ENCODE results near the gene ZNF222. TPM values are rescaled to one million over a fixed set of nuclear protein-coding genes. Genes with fewer than 3 reads are reported as not detected.

The ZNF222 gene
- total RNA-seq, 2 donors from 2014 or later, result 1.2 to 2.4 TPM

DNA sequence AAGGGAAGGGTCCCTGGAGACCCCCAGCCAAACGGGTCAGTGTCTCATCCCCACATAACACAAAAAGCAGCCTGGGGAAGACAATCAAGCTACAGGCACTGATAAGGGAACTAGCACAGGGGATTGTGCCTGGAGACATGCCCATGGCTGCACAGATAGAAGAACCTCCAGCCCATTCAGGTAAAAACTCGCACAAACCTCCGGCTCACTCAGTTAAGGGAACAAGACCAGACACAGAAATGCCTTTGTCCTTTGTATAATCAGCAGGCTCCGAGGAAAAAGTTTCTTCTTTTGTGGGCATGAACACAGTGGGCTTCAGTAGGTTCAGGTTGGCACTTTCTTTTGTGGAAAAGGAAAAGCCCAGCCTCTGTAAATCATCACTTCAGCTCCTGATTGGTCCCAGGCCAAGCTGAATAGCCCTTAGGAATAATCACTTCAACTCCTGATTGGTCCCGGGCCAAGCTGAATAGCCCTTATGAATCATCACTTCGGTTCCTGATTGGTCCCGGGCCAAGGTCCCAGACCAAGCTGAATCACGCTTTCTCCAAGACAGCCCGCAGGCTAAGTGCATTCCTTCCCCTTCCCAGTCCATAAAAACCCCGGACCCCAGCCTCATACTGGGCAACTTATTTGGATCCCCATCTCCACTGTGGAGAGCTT is 27.4 kb upstream of the ZNF222 start:
- Histone ChIP-seq H3K9ac (ENCODE audit: low read depth in 2 of 2, low read length in 2 of 2) (no peak overlapping the region), H3K4me3 (no peak overlapping the region), H3K27me3 (no peaks in the 10 kb centered on the region), H3K27ac (no peak overlapping the region), H3K4me1 (no peaks in the 10 kb centered on the region), H3K9me3 (no peaks in the 10 kb centered on the region), H3K36me3 (no peaks in the 10 kb centered on the region)
- intact Hi-C loops (cut with DNase I), result no loop called here
- DNase-seq, result no peak
- TF ChIP-seq, protein P1, sequence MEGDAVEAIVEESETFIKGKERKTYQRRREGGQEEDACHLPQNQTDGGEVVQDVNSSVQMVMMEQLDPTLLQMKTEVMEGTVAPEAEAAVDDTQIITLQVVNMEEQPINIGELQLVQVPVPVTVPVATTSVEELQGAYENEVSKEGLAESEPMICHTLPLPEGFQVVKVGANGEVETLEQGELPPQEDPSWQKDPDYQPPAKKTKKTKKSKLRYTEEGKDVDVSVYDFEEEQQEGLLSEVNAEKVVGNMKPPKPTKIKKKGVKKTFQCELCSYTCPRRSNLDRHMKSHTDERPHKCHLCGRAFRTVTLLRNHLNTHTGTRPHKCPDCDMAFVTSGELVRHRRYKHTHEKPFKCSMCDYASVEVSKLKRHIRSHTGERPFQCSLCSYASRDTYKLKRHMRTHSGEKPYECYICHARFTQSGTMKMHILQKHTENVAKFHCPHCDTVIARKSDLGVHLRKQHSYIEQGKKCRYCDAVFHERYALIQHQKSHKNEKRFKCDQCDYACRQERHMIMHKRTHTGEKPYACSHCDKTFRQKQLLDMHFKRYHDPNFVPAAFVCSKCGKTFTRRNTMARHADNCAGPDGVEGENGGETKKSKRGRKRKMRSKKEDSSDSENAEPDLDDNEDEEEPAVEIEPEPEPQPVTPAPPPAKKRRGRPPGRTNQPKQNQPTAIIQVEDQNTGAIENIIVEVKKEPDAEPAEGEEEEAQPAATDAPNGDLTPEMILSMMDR (IDR thresholded peaks at IDR 0.05), result no peak

DNA sequence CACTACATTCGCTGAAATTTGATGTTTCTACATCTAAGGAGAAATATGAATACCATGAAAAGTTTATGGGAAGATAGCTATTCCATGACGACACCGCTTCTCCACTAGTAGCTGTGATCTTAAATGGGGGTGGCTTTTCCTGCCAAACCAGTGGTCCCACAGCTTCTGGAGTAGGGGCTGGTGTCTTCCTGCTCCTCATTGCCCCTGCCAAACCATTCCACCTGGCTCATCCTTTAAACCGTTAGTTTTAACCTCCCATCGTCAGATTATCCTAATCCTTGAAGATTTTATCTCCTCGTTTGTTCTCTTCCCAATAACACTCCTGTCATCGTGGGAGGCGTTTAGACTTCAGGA is 23.0 kb upstream of the ZNF222 start:
- peak overlapping the region; percentile 84 for H3K4me3 ChIP-seq
- no peaks in the 10 kb centered on the region for H3K4me1 ChIP-seq
- H3K27me3 ChIP-seq, result no peaks in the 10 kb centered on the region
- TF ChIP-seq, protein P1 (IDR thresholded peaks at IDR 0.05), result no peak
- intact Hi-C loops (cut with DNase I), result no loop called here
- no peak for DNase-seq
- no peaks in the 10 kb centered on the region for H3K36me3 ChIP-seq
- H3K9me3 ChIP-seq, result no peaks in the 10 kb centered on the region
- no peak overlapping the region for H3K27ac ChIP-seq
- H3K9ac ChIP-seq (ENCODE audit: low read depth in 2 of 2, low read length in 2 of 2), result peak overlapping the region; percentile 63 to 83

DNA sequence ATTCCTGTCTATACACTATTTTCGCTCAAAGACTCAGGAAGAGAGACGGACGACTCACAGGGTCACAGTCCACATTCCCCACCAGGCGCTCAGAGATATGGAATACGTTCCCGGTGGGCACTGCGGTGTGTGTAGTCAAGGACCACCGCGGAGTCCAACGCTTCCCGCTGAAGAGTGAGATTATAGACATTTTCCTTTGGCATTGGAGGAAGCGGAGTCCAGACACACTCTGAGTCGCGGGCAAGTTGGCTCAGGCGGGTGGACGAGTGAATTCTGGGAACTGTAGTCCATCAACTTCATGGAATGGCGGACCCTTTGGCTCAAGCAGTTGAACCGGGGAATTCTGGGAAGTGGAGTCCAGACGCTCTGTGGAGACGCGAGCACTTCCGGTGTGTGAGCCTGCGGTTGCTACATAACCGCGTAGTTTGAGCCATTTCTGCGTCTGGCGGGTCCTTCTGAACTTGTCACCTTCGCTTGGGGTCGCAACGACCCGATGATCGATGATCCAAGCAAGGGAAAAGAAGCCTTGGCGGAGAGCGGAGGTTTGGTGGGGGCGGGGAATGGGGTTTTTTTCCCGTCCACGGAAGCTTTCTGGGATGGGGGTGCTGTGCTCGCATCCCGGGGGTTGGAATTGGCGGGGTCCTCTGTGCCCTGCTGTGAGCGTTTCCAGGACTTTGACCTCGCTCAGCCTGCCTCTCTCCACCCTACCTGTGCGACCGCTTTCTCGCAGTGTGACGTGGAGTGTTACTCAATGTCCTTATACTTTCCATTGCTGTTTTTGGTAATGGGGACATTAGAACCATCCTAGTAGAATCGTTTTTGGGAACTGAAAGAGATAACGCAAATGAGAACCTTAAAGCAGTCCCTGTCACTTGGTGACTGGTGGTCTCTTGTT is 22.4 kb upstream of the ZNF222 start, which contains the start of gene ZNF230:
ZNF230 (plus strand) TSS at position 392 of the 895 bp plus-strand sequence. CDS start 4,122 bp downstream, outside the sequence.
- Histone ChIP-seq H3K27me3 (no peaks in the 10 kb centered on the region), H3K4me1 (no peaks in the 10 kb centered on the region), H3K36me3 (no peaks in the 10 kb centered on the region), H3K9me3 (no peaks in the 10 kb centered on the region), H3K27ac (peak within 1 kb of the TSS; percentile 56), H3K4me3 (peak within 1 kb of the TSS; percentile 84), H3K9ac (ENCODE audit: low read depth in 2 of 2, low read length in 2 of 2) (peak within 1 kb of the TSS; percentile 67 to 83)
- peak; percentile 95 for DNase-seq
- TF ChIP-seq, protein P1 (IDR thresholded peaks at IDR 0.05), result no peak
- intact Hi-C loops (cut with DNase I), result no loop called here

DNA sequence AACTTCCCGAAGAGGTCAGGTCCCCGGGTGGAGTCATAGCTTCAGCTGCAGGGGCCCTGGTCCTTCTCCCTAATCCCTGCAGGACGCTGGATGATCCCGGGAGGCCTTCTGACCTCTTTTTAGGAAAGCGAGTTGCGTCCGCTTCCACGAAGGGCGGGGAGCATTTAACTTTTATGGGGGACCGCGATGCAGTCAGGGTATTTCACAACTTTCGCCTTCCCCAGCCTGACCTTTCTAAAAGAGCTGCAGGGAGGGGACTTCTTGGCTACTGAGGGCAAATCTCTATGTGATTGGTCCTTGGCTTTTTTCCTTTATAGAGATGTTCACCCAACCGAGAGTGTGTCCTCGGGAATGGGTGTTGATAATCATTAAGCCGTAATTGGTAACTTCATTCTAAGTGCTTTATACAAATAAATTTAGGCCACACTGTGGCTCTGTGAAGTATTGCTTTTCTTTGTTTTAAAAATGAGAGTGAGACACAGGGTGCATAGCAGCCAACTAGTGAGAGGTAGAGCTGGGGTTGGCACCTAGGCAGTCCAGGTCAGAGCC is 21.6 kb upstream of the ZNF222 start:
- Histone ChIP-seq H3K4me3 (peak overlapping the region; percentile 84), H3K9me3 (no peaks in the 10 kb centered on the region), H3K27ac (no peak overlapping the region), H3K27me3 (no peaks in the 10 kb centered on the region), H3K9ac (ENCODE audit: low read depth in 2 of 2, low read length in 2 of 2) (peak overlapping the region; percentile 67 to 83), H3K36me3 (no peaks in the 10 kb centered on the region), H3K4me1 (no peaks in the 10 kb centered on the region)
- DNase-seq, result peak; percentile 24
- intact Hi-C loops (cut with DNase I), result no loop called here
- TF ChIP-seq, protein P1 (IDR thresholded peaks at IDR 0.05), result no peak

DNA sequence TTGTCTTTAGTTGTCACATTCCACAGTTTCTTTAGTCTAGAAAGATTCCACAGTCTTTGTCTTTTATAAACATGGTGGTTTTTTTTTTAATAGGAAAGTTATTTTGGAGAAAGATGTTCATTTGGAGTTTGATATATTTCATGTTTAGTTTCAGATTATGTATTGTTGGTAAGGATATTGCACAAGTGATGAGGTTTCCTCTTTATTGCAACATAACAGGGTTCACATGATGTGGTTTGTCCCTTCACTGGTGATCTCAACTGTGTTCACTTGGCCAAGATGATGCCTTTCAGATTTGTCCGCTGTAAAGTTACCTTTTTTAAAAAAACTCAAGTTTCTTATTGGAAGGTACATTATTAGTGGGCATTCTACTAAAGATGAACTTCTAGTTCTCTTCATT is 19.2 kb upstream of the ZNF222 start:
- no peaks in the 10 kb centered on the region for H3K27me3 ChIP-seq
- H3K36me3 ChIP-seq, result peaks cover 18% of the 10 kb centered on the region
- TF ChIP-seq, protein P1 (IDR thresholded peaks at IDR 0.05), result no peak
- no peak for DNase-seq
- no peaks in the 10 kb centered on the region for H3K9me3 ChIP-seq
- no peaks in the 10 kb centered on the region for H3K4me1 ChIP-seq
- intact Hi-C loops (cut with DNase I), result no loop called here
- H3K27ac ChIP-seq, result no peak overlapping the region
- no peak overlapping the region for H3K4me3 ChIP-seq
- no peak overlapping the region for H3K9ac ChIP-seq (ENCODE audit: low read depth in 2 of 2, low read length in 2 of 2)
